RWPE1 (cell line): ENCODE measurements around the gene DGCR6L.
A peak's percentile ranks its signal among the peaks of the same experiment; 100 is the strongest.
"Not testable (repeated sequence)": the region's sequence is repeated elsewhere in the genome, so short reads cannot be mapped to it uniquely, and the experiment has no call there.

Experiments used
- CTCF ChIA-PET: fragments of 350-600 bp; sonication (Branson Sonifier 250); formaldehyde crosslinking; extraction: SDS; loops from one replicate; lab custom pipeline; 2021; lab: Yijun Ruan, JAX
- POLR2A ChIA-PET: fragments of 400-600 bp; formaldehyde crosslinking; extraction: SDS; loops from one replicate; lab custom pipeline; 2020; ENCODE audit warnings: antibody characterized with exemption; ENCODE audit not compliant: low non-redundant PET; lab: Yijun Ruan, JAX
- DNase-seq: peaks from one replicate; pipeline ENCODE4 v3.0.0; 2012; ENCODE audit warnings: low spot score
- H3K27ac ChIP-seq: fragments of 450-650 bp; 2 replicates; pipeline ENCODE4 v1.5.1; 2017
- CTCF ChIP-seq: fragments of 450-650 bp; conservative IDR thresholded peaks from 2 replicates; pipeline ENCODE4 v1.5.1; 2017; ENCODE audit warnings: low read depth, mild to moderate bottlenecking

The DGCR6L gene

DNA sequence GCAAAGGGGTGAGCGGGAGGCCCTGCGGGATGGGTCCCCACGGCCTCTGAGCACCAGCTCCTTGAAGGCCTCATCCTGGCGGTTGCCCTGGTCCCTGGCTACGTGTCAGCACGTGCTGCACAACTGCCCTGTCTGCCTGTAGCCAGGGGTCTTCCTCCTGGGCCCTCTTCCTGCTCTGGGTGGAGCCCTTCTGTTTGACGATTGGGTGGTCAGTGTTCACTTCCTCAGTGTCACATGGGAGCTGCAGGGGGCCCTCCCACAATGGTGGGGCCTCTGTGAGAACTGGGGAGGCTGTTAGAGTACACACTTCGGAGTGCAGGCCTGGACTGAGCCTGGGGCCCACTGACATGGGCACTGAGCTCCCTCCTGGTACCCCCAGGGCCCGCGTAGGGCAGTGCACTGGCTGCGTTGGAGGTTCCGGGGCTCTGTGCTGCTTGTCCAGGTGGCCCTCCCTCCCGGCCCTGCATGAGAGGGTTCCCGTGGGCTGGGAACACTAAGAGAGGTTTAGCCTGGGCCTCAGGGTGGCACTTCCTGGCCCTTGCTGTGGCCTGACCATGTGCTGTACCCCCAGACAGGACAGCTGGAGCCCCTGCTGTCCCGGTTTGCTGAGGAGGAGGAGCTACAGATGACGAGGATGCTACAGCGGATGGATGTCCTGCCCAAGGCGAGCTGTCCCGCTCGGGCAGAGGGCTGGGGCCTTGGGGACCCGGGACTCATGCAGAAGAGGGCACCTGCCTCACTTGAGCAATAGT, 13.8 kb downstream of the DGCR6L start:
- DNase-seq = no peak
- ChIA-PET CTCF (no interaction called here), POLR2A (no interaction called here)
- no peak for TF ChIP-seq CTCF
- H3K27ac ChIP-seq = no peak overlapping the region

DNA sequence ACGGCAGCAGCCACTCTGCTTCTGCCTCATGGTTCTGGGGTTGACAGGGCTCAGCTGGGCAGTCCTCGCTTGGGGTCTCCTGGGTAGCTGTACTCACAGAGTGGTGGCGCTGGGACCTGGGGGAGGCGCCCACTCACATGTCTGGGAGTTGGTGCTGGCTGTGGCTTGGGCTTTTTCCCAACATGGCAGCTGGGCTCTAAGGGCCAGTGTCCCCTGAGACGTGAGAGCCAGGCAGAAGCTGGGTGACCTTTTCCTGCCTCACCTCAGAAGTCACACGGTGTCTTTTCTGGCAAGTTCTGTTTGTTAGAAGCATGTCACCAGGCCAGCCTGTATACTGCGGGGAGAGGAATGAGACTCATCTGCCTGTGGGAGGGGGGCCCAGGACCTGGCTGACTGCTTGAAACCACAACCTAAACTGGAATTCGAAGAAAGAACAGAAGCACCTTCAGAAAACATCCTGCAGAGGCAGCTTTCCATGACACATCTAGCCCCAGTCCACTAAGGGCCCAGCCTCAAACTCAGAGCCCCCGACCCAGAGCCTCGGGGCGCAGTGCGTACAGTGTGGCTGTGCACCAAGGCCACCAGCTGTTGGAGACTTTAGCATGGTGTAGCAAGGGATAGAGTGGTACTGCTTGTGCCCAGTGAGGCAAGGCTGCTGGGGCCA, 14.5 kb downstream of the DGCR6L start:
- CTCF ChIA-PET, POLR2A ChIA-PET, DNase-seq, H3K27ac ChIP-seq: not testable (repeated sequence)

DNA sequence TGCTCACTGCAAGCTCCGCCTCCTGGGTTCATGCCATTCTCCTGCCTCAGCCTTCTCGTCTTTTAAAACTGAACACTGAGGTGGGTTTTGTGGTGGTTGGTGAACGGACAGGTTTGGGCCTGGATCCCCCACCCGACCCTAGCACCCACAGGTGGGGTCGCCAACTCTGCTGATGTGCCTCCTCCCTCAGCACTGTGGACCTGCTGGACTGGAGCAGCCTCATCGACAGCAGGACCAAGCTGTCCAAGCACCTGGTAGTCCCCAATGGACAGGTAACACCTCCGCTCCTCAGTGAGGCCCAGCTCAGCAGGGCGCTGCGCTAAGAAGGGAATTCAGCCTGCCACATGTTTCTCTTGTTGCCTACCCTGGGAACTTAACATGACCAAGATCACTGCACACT, 15.2 kb downstream of the DGCR6L start:
- H3K27ac ChIP-seq = no peak overlapping the region
- DNase-seq = no peak
- TF ChIP-seq CTCF = no peak
- ChIA-PET CTCF (no interaction called here), POLR2A (no interaction called here)

- DNase-seq, H3K27ac ChIP-seq, CTCF ChIA-PET, POLR2A ChIA-PET: not testable (repeated sequence)
These were observed 16.7 kb downstream of the DGCR6L start for GRCh38 chr22:20303229-20303534.

GRCh38 chr22:20302438-20303228, 17.2 kb downstream of the DGCR6L start:
- H3K27ac ChIP-seq = no peak overlapping the region
- no peak for DNase-seq
- ChIA-PET POLR2A (no interaction called here), CTCF (no interaction called here)
- no peak for TF ChIP-seq CTCF

DNA sequence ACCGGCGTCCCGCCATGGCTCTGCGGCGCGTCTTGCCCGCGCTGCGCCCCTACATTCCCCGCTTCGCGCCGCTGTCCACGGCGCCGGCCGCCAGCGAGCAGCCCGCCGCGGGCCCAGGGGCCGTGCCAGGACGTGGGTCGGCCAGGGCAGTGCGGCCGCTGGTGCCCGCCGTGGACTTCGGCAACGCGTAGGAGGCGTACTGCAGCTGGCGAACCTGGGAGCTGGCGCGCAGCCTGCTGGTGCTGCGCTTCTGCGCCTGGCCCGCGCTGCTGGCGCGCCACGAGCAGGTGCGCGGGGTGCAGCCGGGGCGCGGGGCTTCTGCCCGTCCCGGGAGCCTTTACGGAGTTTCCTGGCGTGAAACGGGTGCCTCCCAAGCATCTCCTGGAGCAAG, 20.1 kb downstream of the DGCR6L start:
- TF ChIP-seq CTCF = no peak
- ChIA-PET CTCF (no interaction called here), POLR2A (no interaction called here)
- no peak overlapping the region; the same call in 1 of the 2 replicates for H3K27ac ChIP-seq
- no peak for DNase-seq

DNA sequence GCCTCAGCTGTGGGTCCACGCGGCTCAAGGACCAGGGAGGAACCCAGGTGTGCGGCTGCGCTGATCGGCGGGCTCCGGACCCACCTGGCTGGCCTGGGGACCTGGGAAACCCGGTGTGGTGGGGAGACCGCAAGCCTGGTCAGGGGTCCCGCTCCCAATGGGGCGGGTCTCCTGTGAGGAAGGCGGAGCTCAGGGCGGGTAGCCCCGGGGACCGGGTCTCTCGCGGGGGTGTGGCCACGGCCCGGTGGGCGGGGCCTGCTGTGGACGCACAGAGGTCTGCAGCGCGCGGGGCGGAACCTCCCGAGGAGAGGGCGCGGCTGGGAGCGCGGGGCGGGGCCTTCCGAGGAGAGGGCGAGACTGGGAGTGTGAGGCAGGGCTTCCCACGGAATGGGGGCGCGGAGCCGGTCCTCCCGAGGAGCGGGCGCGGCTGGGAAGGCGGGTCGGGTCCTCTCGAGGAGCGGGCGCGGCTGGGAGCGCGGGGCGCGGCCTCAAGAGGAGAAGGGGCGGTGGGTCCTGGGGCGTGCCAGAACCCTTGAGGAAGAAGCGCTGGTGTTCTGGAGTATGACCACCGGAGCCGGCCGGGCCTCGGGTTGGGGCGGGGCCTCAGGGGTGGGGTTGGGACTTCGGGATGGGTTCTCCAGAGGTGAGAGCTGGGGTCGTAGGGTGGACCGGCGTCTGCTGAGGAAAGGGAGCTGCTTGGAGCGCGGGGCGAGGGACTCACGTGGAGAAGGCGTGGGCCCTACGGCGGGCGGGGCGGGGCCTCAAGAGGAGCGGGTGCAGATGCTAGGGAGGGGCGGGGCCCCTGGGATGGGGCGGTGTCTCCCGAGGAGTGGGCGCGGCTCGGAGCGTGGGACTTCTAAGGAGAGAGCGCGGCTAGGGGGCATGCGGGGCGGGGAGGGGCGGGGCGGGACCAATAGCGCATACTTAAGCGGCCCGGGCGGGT, 20.8 kb downstream of the DGCR6L start:
- no peak for TF ChIP-seq CTCF
- ChIA-PET POLR2A (no interaction called here), CTCF (no interaction called here)
- H3K27ac ChIP-seq = no peak overlapping the region; the same call in 1 of the 2 replicates
- peak; percentile 62 for DNase-seq
